Tibial artery (tissue), 4 donors: Measurements from ENCODE around the gene SAMD4A.

ENCODE experiments used
- DNase-seq, 2 donors: peaks; one replicate each; pipeline ENCODE4 v3.0.0-alpha.2; 2019
- H3K27ac ChIP-seq, 2 donors: fragments of 200-600 bp; sonication (generic) in 1 of 2; 1 replicate in 1 of 2; 2 replicates in 1 of 2; pipeline ENCODE4 v1.5.1; 2018 to 2019; ENCODE audit warnings: mild to moderate bottlenecking in 1 of 2
- H3K27me3 ChIP-seq, 2 donors: fragments of 200-600 bp; sonication (generic) in 1 of 2; one replicate each; pipeline versions ENCODE4 v1.5.1 to v1.6.0; 2016 to 2019
- H3K36me3 ChIP-seq, 3 donors: fragments of 200-600 bp; sonication (generic) in 2 of 3; one replicate each; pipeline ENCODE4 v1.5.1; 2016 to 2019; ENCODE audit warnings: mild to moderate bottlenecking in 2 of 3
- H3K4me1 ChIP-seq, 4 donors: fragments of 200-600 bp; sonication (generic) in 2 of 4; 1 replicate in 3 of 4; 2 replicates in 1 of 4; pipeline ENCODE4 v1.5.1; 2016 to 2019
- H3K4me3 ChIP-seq, 2 donors: fragments of 200-600 bp; sonication (generic) in 1 of 2; 1 replicate in 1 of 2; 2 replicates in 1 of 2; pipeline ENCODE4 v1.5.1; 2018 to 2019; ENCODE audit warnings: mild to moderate bottlenecking in 2 of 2
- H3K9me3 ChIP-seq, 3 donors: fragments of 200-600 bp; sonication (generic) in 1 of 3; one replicate each; pipeline ENCODE4 v1.5.1; 2016 to 2019
- intact Hi-C: fragments of 100-400 bp; cut with DNase I; formaldehyde crosslinking; loops from one replicate; pipeline ENCODE4 v1.15.0; 2023; ENCODE audit warnings: low total_unique reads
- TF ChIP-seq, protein P1 (sequence below), 2 experiments: fragments of 200-600 bp in 1 of 2; fragments of 450-650 bp in 1 of 2; IDR thresholded peaks; one replicate each; pipeline ENCODE4 v1.5.1; 2017 to 2019; ENCODE audit warnings: antibody characterized with exemption in 2 of 2, mild to moderate bottlenecking in 1 of 2, moderate library complexity in 1 of 2

Gene SAMD4A

DNA sequence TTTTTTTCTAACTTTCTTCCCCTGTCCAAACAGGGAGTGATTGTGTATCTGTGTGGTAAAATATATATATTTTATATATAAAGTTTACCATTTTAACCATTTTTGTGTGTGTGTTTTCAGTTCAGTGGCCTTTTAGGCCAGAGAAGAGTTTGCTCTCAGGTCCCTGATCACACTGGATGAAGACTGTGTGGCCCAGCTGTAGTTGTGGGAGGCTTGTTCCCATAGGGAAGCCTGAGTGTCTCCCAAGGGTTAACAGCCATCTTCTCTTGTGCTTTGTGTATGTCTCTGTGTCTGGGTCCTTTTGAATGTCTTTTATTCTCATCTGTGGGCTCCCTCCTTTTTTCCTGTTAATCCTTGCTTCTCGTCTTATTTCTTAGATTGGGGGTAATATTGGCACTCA, 33.8 kb upstream of the SAMD4A start:
- Histone ChIP-seq H3K27me3 (no peaks in the 10 kb centered on the region), H3K27ac (no peak overlapping the region), H3K9me3 (no peaks in the 10 kb centered on the region), H3K4me1 (no peaks in the 10 kb centered on the region), H3K36me3 (peaks cover 10 to 33% (median 13%) of the 10 kb centered on the region in 3 donors), H3K4me3 (no peak overlapping the region)
- TF ChIP-seq, protein P1, sequence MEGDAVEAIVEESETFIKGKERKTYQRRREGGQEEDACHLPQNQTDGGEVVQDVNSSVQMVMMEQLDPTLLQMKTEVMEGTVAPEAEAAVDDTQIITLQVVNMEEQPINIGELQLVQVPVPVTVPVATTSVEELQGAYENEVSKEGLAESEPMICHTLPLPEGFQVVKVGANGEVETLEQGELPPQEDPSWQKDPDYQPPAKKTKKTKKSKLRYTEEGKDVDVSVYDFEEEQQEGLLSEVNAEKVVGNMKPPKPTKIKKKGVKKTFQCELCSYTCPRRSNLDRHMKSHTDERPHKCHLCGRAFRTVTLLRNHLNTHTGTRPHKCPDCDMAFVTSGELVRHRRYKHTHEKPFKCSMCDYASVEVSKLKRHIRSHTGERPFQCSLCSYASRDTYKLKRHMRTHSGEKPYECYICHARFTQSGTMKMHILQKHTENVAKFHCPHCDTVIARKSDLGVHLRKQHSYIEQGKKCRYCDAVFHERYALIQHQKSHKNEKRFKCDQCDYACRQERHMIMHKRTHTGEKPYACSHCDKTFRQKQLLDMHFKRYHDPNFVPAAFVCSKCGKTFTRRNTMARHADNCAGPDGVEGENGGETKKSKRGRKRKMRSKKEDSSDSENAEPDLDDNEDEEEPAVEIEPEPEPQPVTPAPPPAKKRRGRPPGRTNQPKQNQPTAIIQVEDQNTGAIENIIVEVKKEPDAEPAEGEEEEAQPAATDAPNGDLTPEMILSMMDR (IDR thresholded peaks at IDR 0.05), result no peak
- DNase-seq, result no peak
- intact Hi-C loops, result no loop called here

DNA sequence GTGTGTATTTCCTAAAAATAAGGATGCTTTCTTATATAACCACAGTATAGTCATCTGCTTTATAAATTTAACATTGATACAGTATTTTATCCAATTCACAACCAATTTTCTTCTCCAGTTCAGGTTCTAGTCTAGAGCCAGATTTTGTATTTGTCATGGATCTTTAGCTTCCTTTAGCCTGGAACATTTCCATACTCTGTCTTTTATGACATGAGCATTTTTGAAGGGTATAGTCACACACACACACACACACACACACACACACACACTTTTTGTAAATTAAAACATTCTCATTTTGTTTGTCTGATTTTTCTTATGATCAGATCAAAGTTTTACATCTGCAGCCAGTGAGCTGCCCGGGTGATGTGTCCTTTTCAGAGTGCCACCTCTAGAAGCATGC, 31.8 kb upstream of the SAMD4A start:
- no peak overlapping the region for H3K4me3 ChIP-seq
- H3K27me3 ChIP-seq, result no peaks in the 10 kb centered on the region
- intact Hi-C loops, result no loop called here
- no peaks in the 10 kb centered on the region for H3K9me3 ChIP-seq
- H3K4me1 ChIP-seq, result no peaks in the 10 kb centered on the region
- peaks cover 14 to 51% (median 22%) of the 10 kb centered on the region in 3 donors for H3K36me3 ChIP-seq
- TF ChIP-seq, protein P1 (IDR thresholded peaks at IDR 0.05), result no peak
- DNase-seq, result no peak
- no peak overlapping the region for H3K27ac ChIP-seq

DNA sequence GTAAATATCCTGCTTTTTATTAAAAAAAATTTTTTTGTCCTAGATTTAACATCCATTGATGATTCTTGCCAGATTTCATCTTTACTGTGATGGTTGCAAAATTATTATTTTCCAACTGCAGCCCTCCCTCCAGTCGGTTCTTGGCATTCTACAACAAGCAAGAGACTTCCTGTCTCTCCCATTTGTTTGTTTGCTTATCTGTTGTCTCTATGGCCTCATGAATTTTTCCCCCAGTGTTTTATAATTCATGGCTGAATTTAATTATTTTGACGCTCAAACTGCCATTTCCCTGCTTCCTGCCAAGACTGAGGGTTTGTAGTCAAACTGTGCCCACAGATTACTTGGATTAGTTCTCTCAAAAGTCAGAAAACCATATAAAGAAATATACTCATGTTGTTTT, 31.3 kb upstream of the SAMD4A start:
- Histone ChIP-seq H3K4me1 (no peaks in the 10 kb centered on the region), H3K4me3 (no peak overlapping the region), H3K36me3 (peaks cover 9 to 46% (median 20%) of the 10 kb centered on the region in 3 donors), H3K9me3 (no peaks in the 10 kb centered on the region), H3K27ac (no peak overlapping the region), H3K27me3 (no peaks in the 10 kb centered on the region)
- TF ChIP-seq, protein P1 (IDR thresholded peaks at IDR 0.05), result no peak
- intact Hi-C loops, result no loop called here
- DNase-seq, result no peak

DNA sequence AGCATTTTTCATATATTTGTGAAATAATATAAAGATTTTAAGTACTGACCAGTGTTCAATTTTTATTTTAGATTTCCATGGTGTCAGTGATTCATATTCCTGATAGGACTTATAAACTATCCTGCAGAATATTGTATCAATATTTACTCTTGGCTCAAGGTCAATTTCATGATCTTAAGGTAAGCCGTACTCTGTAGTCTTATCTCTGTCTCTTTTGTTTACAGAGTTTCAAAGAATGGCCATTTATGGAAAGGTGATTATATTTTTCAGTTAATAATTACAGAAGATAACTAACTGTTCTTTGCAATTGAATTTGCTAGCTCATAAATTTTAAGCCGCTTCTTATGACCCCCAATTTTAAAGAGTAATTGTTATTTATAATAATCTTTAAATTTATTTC, 29.3 kb upstream of the SAMD4A start:
- TF ChIP-seq, protein P1 (IDR thresholded peaks at IDR 0.05), result no peak
- H3K27ac ChIP-seq, result no peak overlapping the region
- H3K4me3 ChIP-seq, result no peak overlapping the region
- H3K27me3 ChIP-seq, result no peaks in the 10 kb centered on the region
- peaks cover 6 to 43% (median 20%) of the 10 kb centered on the region in 3 donors for H3K36me3 ChIP-seq
- intact Hi-C loops, result no loop called here
- DNase-seq, result no peak
- no peaks in the 10 kb centered on the region for H3K4me1 ChIP-seq
- H3K9me3 ChIP-seq, result no peaks in the 10 kb centered on the region

DNA sequence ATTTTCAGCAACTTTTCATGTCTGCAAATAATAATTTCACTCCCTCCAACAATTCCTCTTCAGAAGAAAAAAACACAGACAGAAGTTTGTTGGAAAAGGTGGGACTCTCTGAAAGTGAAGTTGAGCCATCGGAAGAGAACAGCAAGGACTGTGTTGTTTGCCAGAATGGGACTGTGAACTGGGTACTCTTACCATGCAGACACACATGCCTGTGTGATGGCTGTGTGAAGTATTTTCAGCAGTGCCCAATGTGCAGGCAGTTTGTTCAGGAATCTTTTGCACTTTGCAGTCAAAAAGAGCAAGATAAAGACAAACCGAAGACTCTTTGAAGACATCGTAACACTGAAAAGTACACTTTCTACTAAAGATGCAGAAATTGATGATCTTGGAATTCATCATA, 28.9 kb upstream of the SAMD4A start:
- Histone ChIP-seq H3K9me3 (no peaks in the 10 kb centered on the region), H3K27ac (no peak overlapping the region), H3K4me1 (no peaks in the 10 kb centered on the region), H3K27me3 (no peaks in the 10 kb centered on the region), H3K36me3 (peaks cover 6 to 39% (median 20%) of the 10 kb centered on the region in 3 donors), H3K4me3 (no peak overlapping the region)
- intact Hi-C loops, result no loop called here
- no peak for DNase-seq
- TF ChIP-seq, protein P1 (IDR thresholded peaks at IDR 0.05), result no peak

DNA sequence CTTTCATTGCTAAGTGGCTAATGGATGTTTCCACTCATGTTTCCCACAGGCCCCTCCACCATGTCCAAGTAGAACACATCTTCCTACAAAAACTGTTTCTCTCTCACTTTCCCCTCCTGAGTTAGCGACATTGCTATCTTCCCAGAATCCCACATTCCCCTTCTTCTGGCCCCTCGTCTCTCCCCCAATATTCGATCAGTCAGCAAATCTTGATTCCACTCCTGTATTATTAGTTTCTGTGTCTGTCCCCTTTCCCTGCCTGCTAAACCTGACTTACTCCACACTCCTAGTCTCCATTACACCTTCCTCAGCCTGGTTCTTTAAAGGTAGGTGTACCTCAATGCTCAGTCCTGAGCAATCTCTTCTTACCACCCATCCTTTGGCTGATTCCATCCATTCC, 19.3 kb upstream of the SAMD4A start:
- intact Hi-C loops, result no loop called here
- Histone ChIP-seq H3K27ac (no peak overlapping the region), H3K4me3 (no peak overlapping the region)

More for the DNA sequence above, 19.3 kb upstream of the SAMD4A start:
- H3K4me1 ChIP-seq, result no peaks in the 10 kb centered on the region
- TF ChIP-seq, protein P1 (IDR thresholded peaks at IDR 0.05), result no peak
- DNase-seq, result no peak
- H3K27me3 ChIP-seq, result no peaks in the 10 kb centered on the region
- no peaks in the 10 kb centered on the region for H3K36me3 ChIP-seq
- no peaks in the 10 kb centered on the region for H3K9me3 ChIP-seq
